WTC11 (cell line): ENCODE measurements around the gene SHKBP1. TPM values are rescaled to one million over a fixed set of nuclear protein-coding genes. Genes with fewer than 3 reads are reported as not detected.
A peak's percentile ranks its signal among the peaks of the same experiment; 100 is the strongest.

ENCODE experiments used
- ATF1 ChIP-seq: sonication (generic); formaldehyde crosslinking; IDR thresholded peaks from 2 replicates; pipeline ENCODE4 v1.8.1; 2023; ENCODE audit warnings: mild to moderate bottlenecking, moderate library complexity, missing genetic modification reagents
- ETV6 ChIP-seq: sonication (generic); formaldehyde crosslinking; IDR thresholded peaks from 2 replicates; pipeline ENCODE4 v1.8.1; 2022; ENCODE audit warnings: mild to moderate bottlenecking, missing genetic modification reagents
- FOXK1 ChIP-seq: sonication (generic); formaldehyde crosslinking; IDR thresholded peaks from 2 replicates; pipeline ENCODE4 v1.8.0; 2022; ENCODE audit warnings: mild to moderate bottlenecking, moderate library complexity, missing genetic modification reagents
- GABPB1 ChIP-seq: sonication (generic); formaldehyde crosslinking; IDR thresholded peaks from 2 replicates; pipeline ENCODE4 v1.8.1; 2023; ENCODE audit warnings: mild to moderate bottlenecking, missing genetic modification reagents
- NFE2L1 ChIP-seq: sonication (generic); formaldehyde crosslinking; IDR thresholded peaks from 2 replicates; pipeline ENCODE4 v1.8.1; 2023; ENCODE audit warnings: missing genetic modification reagents
- NFYB ChIP-seq: sonication (generic); formaldehyde crosslinking; conservative IDR thresholded peaks from 2 replicates; pipeline ENCODE4 v1.8.0; 2022; ENCODE audit warnings: low read depth, missing genetic modification reagents
- NR1H2 ChIP-seq: sonication (generic); formaldehyde crosslinking; IDR thresholded peaks from 2 replicates; pipeline ENCODE4 v1.9.0; 2021; ENCODE audit warnings: mild to moderate bottlenecking, moderate library complexity, missing genetic modification reagents
- NR3C1 ChIP-seq: sonication (generic); formaldehyde crosslinking; conservative IDR thresholded peaks from 2 replicates; pipeline ENCODE4 v1.8.1; 2023; ENCODE audit warnings: low read depth, mild to moderate bottlenecking, missing genetic modification reagents
- PRRX2 ChIP-seq: fragments of 250-450 bp; sonication (Bioruptor Pico); IDR thresholded peaks from 2 replicates; pipeline ENCODE4 v1.8.0; 2021; ENCODE audit warnings: mild to moderate bottlenecking
- SMAD4 ChIP-seq: sonication (generic); formaldehyde crosslinking; IDR thresholded peaks from 2 replicates; pipeline ENCODE4 v1.8.0; 2022; ENCODE audit warnings: mild to moderate bottlenecking, missing genetic modification reagents
- SP1 ChIP-seq: sonication (generic); formaldehyde crosslinking; conservative IDR thresholded peaks from 2 replicates; pipeline ENCODE4 v1.8.1; 2022; ENCODE audit warnings: missing genetic modification reagents
- ZNF396 ChIP-seq: fragments of 250-450 bp; sonication (Bioruptor Pico); IDR thresholded peaks from 2 replicates; pipeline ENCODE4 v1.8.0; 2021; ENCODE audit warnings: mild to moderate bottlenecking, moderate library complexity, borderline replicate concordance
- ZNF671 ChIP-seq: fragments of 250-450 bp; sonication (Bioruptor Pico); IDR thresholded peaks from 2 replicates; pipeline ENCODE4 v1.8.0; 2021; ENCODE audit warnings: mild to moderate bottlenecking
- total RNA-seq: library from RNA; stranded (reverse); gene quantifications from 3 replicates; pipeline ENCODE4 v1.2.3, GENCODE V29; 2021
- TF ChIP-seq, protein P1 (sequence below): fragments of 250-450 bp; sonication (Bioruptor Pico); IDR thresholded peaks from 2 replicates; pipeline ENCODE4 v1.9.0; 2021; ENCODE audit warnings: mild to moderate bottlenecking, borderline replicate concordance
- TF ChIP-seq, protein P2 (sequence below): sonication (generic); formaldehyde crosslinking; IDR thresholded peaks from 2 replicates; pipeline ENCODE4 v1.8.0; 2022; ENCODE audit warnings: mild to moderate bottlenecking, missing genetic modification reagents
- TF ChIP-seq, protein P3 (sequence below): sonication (generic); formaldehyde crosslinking; IDR thresholded peaks from 2 replicates; pipeline ENCODE4 v1.8.1; 2022; ENCODE audit warnings: missing genetic modification reagents, borderline replicate concordance
- TF ChIP-seq, protein P4 (sequence below): sonication (generic); formaldehyde crosslinking; IDR thresholded peaks from 2 replicates; pipeline ENCODE4 v1.8.1; 2022; ENCODE audit warnings: mild to moderate bottlenecking, moderate library complexity, missing genetic modification reagents
- TF ChIP-seq, protein P5 (sequence below): sonication (generic); formaldehyde crosslinking; IDR thresholded peaks from 2 replicates; pipeline ENCODE4 v1.8.0; 2023; ENCODE audit warnings: missing genetic modification reagents, mild to moderate bottlenecking, borderline replicate concordance

SHKBP1 gene
- total RNA-seq, 1 experiment from 2014 or later, result 71.7 TPM

DNA sequence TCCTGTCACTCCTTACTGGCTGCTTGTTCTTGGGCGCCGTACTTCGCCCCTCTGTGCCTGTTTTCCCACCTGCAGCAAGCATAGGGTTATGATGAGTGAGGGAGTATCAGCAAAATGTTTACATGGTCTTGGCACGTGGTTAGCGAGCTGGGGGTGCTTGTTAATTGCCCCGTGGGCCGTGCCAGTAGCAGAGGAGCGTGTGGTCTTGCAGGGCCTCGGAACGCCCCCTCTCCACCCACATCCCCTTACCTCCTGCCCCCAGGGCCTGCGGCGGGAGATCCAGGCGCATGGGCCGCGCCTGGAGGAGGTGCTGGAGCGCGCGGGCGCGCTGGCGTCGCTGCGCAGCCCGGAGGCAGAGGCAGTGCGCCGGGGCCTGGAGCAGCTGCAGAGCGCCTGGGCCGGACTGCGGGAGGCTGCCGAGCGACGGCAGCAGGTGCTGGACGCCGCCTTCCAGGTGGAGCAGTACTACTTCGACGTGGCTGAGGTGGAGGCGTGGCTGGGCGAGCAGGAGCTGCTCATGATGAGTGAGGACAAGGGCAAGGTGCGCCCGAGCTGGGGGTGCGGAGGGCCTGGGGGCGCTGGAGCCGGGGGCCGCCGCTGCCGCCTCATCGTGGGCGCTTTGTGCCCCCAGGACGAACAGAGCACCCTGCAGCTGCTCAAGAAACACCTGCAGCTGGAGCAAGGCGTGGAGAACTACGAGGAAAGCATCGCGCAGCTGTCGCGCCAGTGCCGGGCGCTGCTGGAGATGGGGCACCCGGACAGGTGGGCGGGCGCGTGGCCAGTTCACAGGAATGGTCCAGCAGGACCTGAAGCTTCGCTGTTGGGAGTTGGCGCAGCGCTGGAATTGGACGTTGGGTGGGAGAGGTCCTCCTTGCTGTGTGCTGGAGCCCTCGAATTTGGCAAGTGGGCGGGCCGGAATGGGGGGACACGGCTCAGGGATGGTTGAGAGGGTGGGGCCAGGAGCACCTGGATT, 22.5 kb upstream of the SHKBP1 start (continued):
- no peak for TF ChIP-seq NFE2L1 (CRISPR knock-in tag)
- no peak for TF ChIP-seq SMAD4
- TF ChIP-seq NR1H2 (CRISPR knock-in tag), result no peak
- no peak for TF ChIP-seq PRRX2
- TF ChIP-seq, protein P1, sequence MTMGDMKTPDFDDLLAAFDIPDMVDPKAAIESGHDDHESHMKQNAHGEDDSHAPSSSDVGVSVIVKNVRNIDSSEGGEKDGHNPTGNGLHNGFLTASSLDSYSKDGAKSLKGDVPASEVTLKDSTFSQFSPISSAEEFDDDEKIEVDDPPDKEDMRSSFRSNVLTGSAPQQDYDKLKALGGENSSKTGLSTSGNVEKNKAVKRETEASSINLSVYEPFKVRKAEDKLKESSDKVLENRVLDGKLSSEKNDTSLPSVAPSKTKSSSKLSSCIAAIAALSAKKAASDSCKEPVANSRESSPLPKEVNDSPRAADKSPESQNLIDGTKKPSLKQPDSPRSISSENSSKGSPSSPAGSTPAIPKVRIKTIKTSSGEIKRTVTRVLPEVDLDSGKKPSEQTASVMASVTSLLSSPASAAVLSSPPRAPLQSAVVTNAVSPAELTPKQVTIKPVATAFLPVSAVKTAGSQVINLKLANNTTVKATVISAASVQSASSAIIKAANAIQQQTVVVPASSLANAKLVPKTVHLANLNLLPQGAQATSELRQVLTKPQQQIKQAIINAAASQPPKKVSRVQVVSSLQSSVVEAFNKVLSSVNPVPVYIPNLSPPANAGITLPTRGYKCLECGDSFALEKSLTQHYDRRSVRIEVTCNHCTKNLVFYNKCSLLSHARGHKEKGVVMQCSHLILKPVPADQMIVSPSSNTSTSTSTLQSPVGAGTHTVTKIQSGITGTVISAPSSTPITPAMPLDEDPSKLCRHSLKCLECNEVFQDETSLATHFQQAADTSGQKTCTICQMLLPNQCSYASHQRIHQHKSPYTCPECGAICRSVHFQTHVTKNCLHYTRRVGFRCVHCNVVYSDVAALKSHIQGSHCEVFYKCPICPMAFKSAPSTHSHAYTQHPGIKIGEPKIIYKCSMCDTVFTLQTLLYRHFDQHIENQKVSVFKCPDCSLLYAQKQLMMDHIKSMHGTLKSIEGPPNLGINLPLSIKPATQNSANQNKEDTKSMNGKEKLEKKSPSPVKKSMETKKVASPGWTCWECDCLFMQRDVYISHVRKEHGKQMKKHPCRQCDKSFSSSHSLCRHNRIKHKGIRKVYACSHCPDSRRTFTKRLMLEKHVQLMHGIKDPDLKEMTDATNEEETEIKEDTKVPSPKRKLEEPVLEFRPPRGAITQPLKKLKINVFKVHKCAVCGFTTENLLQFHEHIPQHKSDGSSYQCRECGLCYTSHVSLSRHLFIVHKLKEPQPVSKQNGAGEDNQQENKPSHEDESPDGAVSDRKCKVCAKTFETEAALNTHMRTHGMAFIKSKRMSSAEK, result no peak
- TF ChIP-seq ZNF396, result no peak
- no peak for TF ChIP-seq NR3C1 (CRISPR knock-in tag)
- TF ChIP-seq, protein P2, sequence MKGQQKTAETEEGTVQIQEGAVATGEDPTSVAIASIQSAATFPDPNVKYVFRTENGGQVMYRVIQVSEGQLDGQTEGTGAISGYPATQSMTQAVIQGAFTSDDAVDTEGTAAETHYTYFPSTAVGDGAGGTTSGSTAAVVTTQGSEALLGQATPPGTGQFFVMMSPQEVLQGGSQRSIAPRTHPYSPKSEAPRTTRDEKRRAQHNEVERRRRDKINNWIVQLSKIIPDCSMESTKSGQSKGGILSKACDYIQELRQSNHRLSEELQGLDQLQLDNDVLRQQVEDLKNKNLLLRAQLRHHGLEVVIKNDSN (CRISPR knock-in tag), result no peak
- no peak; the same call in 1 of the 2 replicates for TF ChIP-seq NFYB (CRISPR knock-in tag)
- 0 out of 2 replicates have a peak, but pooled peaks have one; percentile 42 for TF ChIP-seq ETV6 (CRISPR knock-in tag)
- TF ChIP-seq SP1 (CRISPR knock-in tag), result peak; percentile 23; the same call in 1 of the 2 replicates
- TF ChIP-seq, protein P3, sequence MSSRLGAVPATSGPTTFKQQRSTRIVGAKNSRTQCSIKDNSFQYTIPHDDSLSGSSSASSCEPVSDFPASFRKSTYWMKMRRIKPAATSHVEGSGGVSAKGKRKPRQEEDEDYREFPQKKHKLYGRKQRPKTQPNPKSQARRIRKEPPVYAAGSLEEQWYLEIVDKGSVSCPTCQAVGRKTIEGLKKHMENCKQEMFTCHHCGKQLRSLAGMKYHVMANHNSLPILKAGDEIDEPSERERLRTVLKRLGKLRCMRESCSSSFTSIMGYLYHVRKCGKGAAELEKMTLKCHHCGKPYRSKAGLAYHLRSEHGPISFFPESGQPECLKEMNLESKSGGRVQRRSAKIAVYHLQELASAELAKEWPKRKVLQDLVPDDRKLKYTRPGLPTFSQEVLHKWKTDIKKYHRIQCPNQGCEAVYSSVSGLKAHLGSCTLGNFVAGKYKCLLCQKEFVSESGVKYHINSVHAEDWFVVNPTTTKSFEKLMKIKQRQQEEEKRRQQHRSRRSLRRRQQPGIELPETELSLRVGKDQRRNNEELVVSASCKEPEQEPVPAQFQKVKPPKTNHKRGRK (CRISPR knock-in tag), result no peak
- no peak for TF ChIP-seq ATF1 (CRISPR knock-in tag)
- TF ChIP-seq, protein P4, sequence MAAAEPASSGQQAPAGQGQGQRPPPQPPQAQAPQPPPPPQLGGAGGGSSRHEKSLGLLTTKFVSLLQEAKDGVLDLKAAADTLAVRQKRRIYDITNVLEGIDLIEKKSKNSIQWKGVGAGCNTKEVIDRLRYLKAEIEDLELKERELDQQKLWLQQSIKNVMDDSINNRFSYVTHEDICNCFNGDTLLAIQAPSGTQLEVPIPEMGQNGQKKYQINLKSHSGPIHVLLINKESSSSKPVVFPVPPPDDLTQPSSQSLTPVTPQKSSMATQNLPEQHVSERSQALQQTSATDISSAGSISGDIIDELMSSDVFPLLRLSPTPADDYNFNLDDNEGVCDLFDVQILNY (CRISPR knock-in tag), result peak; percentile 87
- TF ChIP-seq, protein P5, sequence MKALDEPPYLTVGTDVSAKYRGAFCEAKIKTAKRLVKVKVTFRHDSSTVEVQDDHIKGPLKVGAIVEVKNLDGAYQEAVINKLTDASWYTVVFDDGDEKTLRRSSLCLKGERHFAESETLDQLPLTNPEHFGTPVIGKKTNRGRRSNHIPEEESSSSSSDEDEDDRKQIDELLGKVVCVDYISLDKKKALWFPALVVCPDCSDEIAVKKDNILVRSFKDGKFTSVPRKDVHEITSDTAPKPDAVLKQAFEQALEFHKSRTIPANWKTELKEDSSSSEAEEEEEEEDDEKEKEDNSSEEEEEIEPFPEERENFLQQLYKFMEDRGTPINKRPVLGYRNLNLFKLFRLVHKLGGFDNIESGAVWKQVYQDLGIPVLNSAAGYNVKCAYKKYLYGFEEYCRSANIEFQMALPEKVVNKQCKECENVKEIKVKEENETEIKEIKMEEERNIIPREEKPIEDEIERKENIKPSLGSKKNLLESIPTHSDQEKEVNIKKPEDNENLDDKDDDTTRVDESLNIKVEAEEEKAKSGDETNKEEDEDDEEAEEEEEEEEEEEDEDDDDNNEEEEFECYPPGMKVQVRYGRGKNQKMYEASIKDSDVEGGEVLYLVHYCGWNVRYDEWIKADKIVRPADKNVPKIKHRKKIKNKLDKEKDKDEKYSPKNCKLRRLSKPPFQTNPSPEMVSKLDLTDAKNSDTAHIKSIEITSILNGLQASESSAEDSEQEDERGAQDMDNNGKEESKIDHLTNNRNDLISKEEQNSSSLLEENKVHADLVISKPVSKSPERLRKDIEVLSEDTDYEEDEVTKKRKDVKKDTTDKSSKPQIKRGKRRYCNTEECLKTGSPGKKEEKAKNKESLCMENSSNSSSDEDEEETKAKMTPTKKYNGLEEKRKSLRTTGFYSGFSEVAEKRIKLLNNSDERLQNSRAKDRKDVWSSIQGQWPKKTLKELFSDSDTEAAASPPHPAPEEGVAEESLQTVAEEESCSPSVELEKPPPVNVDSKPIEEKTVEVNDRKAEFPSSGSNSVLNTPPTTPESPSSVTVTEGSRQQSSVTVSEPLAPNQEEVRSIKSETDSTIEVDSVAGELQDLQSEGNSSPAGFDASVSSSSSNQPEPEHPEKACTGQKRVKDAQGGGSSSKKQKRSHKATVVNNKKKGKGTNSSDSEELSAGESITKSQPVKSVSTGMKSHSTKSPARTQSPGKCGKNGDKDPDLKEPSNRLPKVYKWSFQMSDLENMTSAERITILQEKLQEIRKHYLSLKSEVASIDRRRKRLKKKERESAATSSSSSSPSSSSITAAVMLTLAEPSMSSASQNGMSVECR, result no peak
- peak; percentile 73 for TF ChIP-seq FOXK1 (CRISPR knock-in tag)
- TF ChIP-seq ZNF671, result no peak
- TF ChIP-seq GABPB1 (CRISPR knock-in tag), result no peak
